HepG2 (cell line): Measurements from ENCODE around the gene MCEE. TPM values are rescaled to one million over a fixed set of nuclear protein-coding genes. Genes with fewer than 3 reads are reported as not detected.

Source experiments
- CREB1 ChIP-seq, 2 experiments: fragments of 450-650 bp in 1 of 2; IDR thresholded peaks; 2 replicates each; pipeline ENCODE4 v1.6.1; 2016 to 2017; ENCODE audit warnings: control low read depth in 1 of 2, mild to moderate bottlenecking in 1 of 2, missing compliant biosample characterization in 1 of 2, missing genetic modification characterization in 1 of 2
- FOXO1 ChIP-seq: sonication (generic); formaldehyde crosslinking; IDR thresholded peaks from 2 replicates; pipeline ENCODE4 v1.4.0; 2020; ENCODE audit warnings: missing genetic modification reagents
- HNF4G ChIP-seq, 2 experiments: sonication (generic) in 1 of 2; formaldehyde crosslinking in 1 of 2; IDR thresholded peaks; 2 replicates each; pipeline versions ENCODE4 v1.4.0 to v1.6.1; 2011 to 2020; ENCODE audit warnings: borderline replicate concordance in 2 of 2, low read depth in 2 of 2, mild to moderate bottlenecking in 2 of 2, low read length in 1 of 2, missing genetic modification reagents in 1 of 2, moderate library complexity in 1 of 2
- KLF13 ChIP-seq: sonication (generic); formaldehyde crosslinking; IDR thresholded peaks from 2 replicates; pipeline ENCODE4 v1.4.0; 2020; ENCODE audit warnings: mild to moderate bottlenecking, missing genetic modification reagents
- MAFK ChIP-seq, 2 experiments: IDR thresholded peaks in 1 of 2; conservative IDR thresholded peaks in 1 of 2; 2 replicates each; pipeline ENCODE4 v1.6.1; 2011; ENCODE audit warnings: improper control_type of control experiment in 2 of 2, low read length in 2 of 2
- SMAD9 ChIP-seq: sonication (generic); formaldehyde crosslinking; IDR thresholded peaks from 2 replicates; pipeline ENCODE4 v1.5.1; 2020; ENCODE audit warnings: mild to moderate bottlenecking, missing genetic modification reagents
- SMC3 ChIP-seq: IDR thresholded peaks from 2 replicates; pipeline ENCODE4 v1.6.1; 2011; ENCODE audit warnings: low read length, improper control_type of control experiment
- SSRP1 ChIP-seq: IDR thresholded peaks from 2 replicates; pipeline ENCODE4 v1.6.1; 2016; ENCODE audit warnings: control low read depth
- STAG1 ChIP-seq: sonication (generic); formaldehyde crosslinking; IDR thresholded peaks from 2 replicates; pipeline ENCODE4 v1.4.0; 2020; ENCODE audit warnings: missing genetic modification reagents
- TEAD3 ChIP-seq: optimal IDR thresholded peaks from 2 replicates; pipeline ENCODE3; 2016; ENCODE audit warnings: borderline replicate concordance
- TFAP4 ChIP-seq: sonication (generic); IDR thresholded peaks from 2 replicates; pipeline ENCODE4 v1.6.1; 2016; ENCODE audit warnings: low read depth, borderline replicate concordance
- TIGD3 ChIP-seq: sonication (generic); formaldehyde crosslinking; IDR thresholded peaks from 2 replicates; pipeline ENCODE4 v1.5.1; 2020; ENCODE audit warnings: mild to moderate bottlenecking, missing genetic modification reagents, borderline replicate concordance
- ZC3H4 ChIP-seq: sonication (generic); formaldehyde crosslinking; IDR thresholded peaks from 2 replicates; pipeline ENCODE4 v1.4.0; 2020; ENCODE audit warnings: missing genetic modification reagents, borderline replicate concordance
- ZNF101 ChIP-seq: sonication (generic); formaldehyde crosslinking; IDR thresholded peaks from 2 replicates; pipeline ENCODE4 v1.4.0; 2020; ENCODE audit warnings: mild to moderate bottlenecking, low read depth, missing genetic modification reagents, borderline replicate concordance
- ZNF318 ChIP-seq: sonication (generic); formaldehyde crosslinking; IDR thresholded peaks from 2 replicates; pipeline ENCODE4 v1.4.0; 2020; ENCODE audit warnings: mild to moderate bottlenecking, missing genetic modification reagents
- ZNF550 ChIP-seq: sonication (generic); formaldehyde crosslinking; IDR thresholded peaks from 2 replicates; pipeline ENCODE4 v1.4.0; 2020; ENCODE audit warnings: mild to moderate bottlenecking, missing genetic modification reagents, borderline replicate concordance
- ZNF614 ChIP-seq: IDR thresholded peaks from 2 replicates; pipeline ENCODE4 v1.6.1; 2018; ENCODE audit warnings: missing biosample characterization, missing genetic modification reagents, inconsistent platforms, borderline replicate concordance
- polyA plus RNA-seq, 8 experiments: library from polyadenylated mRNA; depleted of rRNA in 3 of 8; stranded (reverse) in 7 of 8; unstranded in 1 of 8; fragments of >200 nt; fragmentation: Illumina TruSeq in 4 of 8; extraction: Trizol in 4 of 8; gene quantifications; 2 replicates each; pipeline versions ENCODE4 v1.2.1 to v1.2.3, GENCODE V29; 2011 to 2016; ENCODE audit warnings: low read depth in 4 of 8, missing spikeins in 1 of 8, mixed read lengths in 1 of 8; ENCODE audit not compliant: insufficient read depth in 1 of 8
- total RNA-seq, 5 experiments: library from RNA; depleted of rRNA; stranded (reverse); fragments of >200 nt; fragmentation: Illumina TruSeq; extraction: Trizol; gene quantifications; 2 replicates each; pipeline ENCODE4 v1.2.3, GENCODE V29; 2016; ENCODE audit warnings: low read depth in 1 of 5

Gene MCEE
- total and polyA plus RNA-seq, 2 of the 13 experiments (the other 11 are each of a cell fraction or from before 2014, with no cell fraction given) = 32.0 to 66.9 TPM

- TF ChIP-seq ZNF318 (CRISPR knock-in tag) (no peak; the same call in 1 of the 2 replicates), ZC3H4 (CRISPR knock-in tag) (peak; percentile 28), CREB1 (IDR thresholded peaks at IDR 0.05) (peak; percentile 59), CREB1 (CRISPR knock-in tag; IDR thresholded peaks at IDR 0.05) (peak; percentile 52; the same call in 1 of the 2 replicates), ZNF550 (CRISPR knock-in tag) (no peak), TIGD3 (CRISPR knock-in tag) (peak; percentile 90), HNF4G (IDR thresholded peaks at IDR 0.05; ENCODE audit: borderline replicate concordance, low read depth, low read length) (no peak), HNF4G (CRISPR knock-in tag; IDR thresholded peaks at IDR 0.05; ENCODE audit: borderline replicate concordance, low read depth) (peak; percentile 49), TEAD3 (CRISPR knock-in tag) (peak; percentile 75), SMC3 (no peak), SMAD9 (CRISPR knock-in tag) (peak; percentile 98), FOXO1 (CRISPR knock-in tag) (peak; percentile 81), ZNF101 (CRISPR knock-in tag) (0 out of 2 replicates have a peak, but pooled peaks have one; percentile 67), KLF13 (peak; percentile 90), MAFK (conservative IDR thresholded peaks at IDR 0.05 in 1 of 2, IDR thresholded peaks at IDR 0.05 in 1 of 2; ENCODE audit: low read length in 2 of 2) (peak in 1 of 2 experiments; percentile 11; a peak in 2 of 4 replicates), TFAP4 (peak; percentile 9; the same call in 1 of the 2 replicates), SSRP1 (peak; percentile 44; the same call in 1 of the 2 replicates), STAG1 (CRISPR knock-in tag) (0 out of 2 replicates have a peak, but pooled peaks have one; percentile 7), ZNF614 (CRISPR knock-in tag) (0 out of 2 replicates have a peak, but pooled peaks have one; percentile 30)
Observed at GRCh38 chr2:71130152-71130904, at the start of gene MCEE, which contains the start of gene MPHOSPH10 (continued).
